Measurements from ENCODE around the gene GAL3ST3. TPM values are rescaled to one million over a fixed set of nuclear protein-coding genes. Genes with fewer than 3 reads are reported as not detected.

The GAL3ST3 gene
- total and polyA plus RNA-seq, 2 experiments from 2014 or later = 15.6 to 63.4 TPM

DNA sequence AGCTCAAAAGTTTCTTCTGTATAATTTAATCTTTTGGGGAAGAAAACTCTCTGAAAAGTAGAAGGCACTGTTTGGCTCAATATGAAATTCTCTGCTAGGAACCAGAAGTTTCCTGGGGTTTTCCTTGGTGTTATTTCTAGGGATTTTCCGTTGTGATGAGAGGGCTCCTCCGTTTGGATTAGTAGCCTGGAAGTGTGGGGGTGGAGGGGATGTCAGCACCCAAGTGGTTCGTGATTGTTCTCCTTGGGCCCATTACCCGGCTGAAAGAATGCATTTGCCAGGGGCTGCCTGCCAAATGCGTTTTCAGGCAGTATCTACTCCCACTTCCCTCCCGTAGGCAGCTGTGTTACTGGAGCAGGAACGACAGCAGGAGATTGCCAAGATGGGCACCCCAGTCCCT is 7.5 kb upstream of the GAL3ST3 start (continued):
- TF ChIP-seq ZNF462 (CRISPR knock-in tag; IDR thresholded peaks at IDR 0.05) = no peak

GRCh38 chr11:66055021-66055420 is 6.1 kb upstream of the GAL3ST3 start:
- H3K9me2 ChIP-seq (ENCODE audit: insufficient read depth) = no peaks in the 10 kb centered on the region
- no peak overlapping the region for H3K4me3 ChIP-seq
- Mint-ChIP-seq H3K27ac (no peak overlapping the region), H3K36me3 (ENCODE audit: low read depth) (peaks cover 72% of the 10 kb centered on the region), H3K4me3 (no peak overlapping the region), H3K27me3 (ENCODE audit: insufficient read depth, low read depth, poor library complexity) (peaks cover 12% of the 10 kb centered on the region), H3K9me3 (no peaks in the 10 kb centered on the region; the same call in 2 of the 3 replicates), H3K4me1 (peaks cover 19% of the 10 kb centered on the region)
- ATAC-seq (no peak), DNase-seq (ENCODE audit: low spot score) (no peak)
- no peak overlapping the region for H2AFZ ChIP-seq
- TF ChIP-seq NANOG (IDR thresholded peaks at IDR 0.05; ENCODE audit: borderline replicate concordance) (no peak), EZH2 (IDR thresholded peaks at IDR 0.05; ENCODE audit: low read depth, unreplicated experiment) (no peak), STAT1 (IDR thresholded peaks at IDR 0.05; ENCODE audit: unreplicated experiment) (no peak), EZH2phosphoT487 (IDR thresholded peaks at IDR 0.05; ENCODE audit: unreplicated experiment) (no peak), JUNB (IDR thresholded peaks at IDR 0.05; ENCODE audit: unreplicated experiment) (no peak), ETS1 (IDR thresholded peaks at IDR 0.05) (no peak)
- H3K4me1 ChIP-seq (ENCODE audit: insufficient read depth) = peaks cover 17% of the 10 kb centered on the region
- peaks cover 35% of the 10 kb centered on the region for H3K79me2 ChIP-seq (replicated peaks; ENCODE audit: insufficient read depth)
- H3K4me2 ChIP-seq = no peak overlapping the region
- no peaks in the 10 kb centered on the region for H3K27me3 ChIP-seq (ENCODE audit: insufficient read depth)
- H4K20me1 ChIP-seq (replicated peaks; ENCODE audit: insufficient read depth) = peaks cover 22% of the 10 kb centered on the region
- no peak overlapping the region for H3K27ac ChIP-seq (ENCODE audit: low read depth)
- peaks cover 45% of the 10 kb centered on the region for H3K36me3 ChIP-seq (ENCODE audit: insufficient read depth)
- peaks cover 11% of the 10 kb centered on the region; the same call in 1 of the 2 replicates for H3F3A ChIP-seq (replicated peaks; ENCODE audit: low read depth)
